OCI-M2 (cell line): ENCODE data around the gene TLN1.

ENCODE experiments used
- DNase-seq: peaks from one replicate; lab custom pipeline; 2025; ENCODE audit not compliant: unreplicated experiment; lab: John Stamatoyannopoulos, UW

The TLN1 gene

DNA sequence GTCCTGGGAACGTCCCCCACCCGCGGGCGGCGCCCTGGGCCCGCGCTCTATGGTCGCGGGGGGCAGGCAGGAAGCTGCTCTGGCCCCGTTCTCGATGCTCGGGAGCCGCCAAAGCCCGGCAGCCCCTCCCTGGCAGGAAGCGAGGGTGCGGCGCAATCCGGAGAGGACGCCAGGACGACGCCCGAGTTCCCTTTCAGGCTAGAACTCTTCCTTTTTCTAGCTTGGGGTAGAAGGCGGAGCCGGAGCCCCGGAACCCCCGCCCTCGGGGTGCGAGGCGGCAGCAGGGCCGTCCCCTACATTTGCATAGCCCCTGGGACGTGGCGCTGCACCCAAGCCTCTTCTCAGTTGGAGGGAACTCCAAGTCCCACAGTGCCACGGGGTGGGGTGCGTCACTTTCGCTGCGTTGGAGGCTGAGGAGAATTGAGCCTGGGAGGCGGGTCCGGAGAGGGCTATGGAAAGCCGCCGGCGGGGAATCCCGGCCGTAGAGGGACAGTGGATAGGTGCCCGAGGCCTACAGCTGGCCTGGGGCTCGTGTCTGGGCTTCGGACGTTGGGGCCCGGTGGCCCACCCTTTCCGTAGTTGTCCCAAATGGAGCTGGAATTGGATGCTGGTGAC is at the start of gene TLN1, which contains the start of gene CREB3:
Gene TLN1 (minus strand): TSS at position 11 of the 615 bp plus-strand sequence. CDS start 6,501 bp downstream, outside the sequence.
Gene CREB3 (plus strand): TSS at position 482 of the 615 bp plus-strand sequence. CDS start 107 bp downstream, at position 589.
- DNase-seq = peak; percentile 75

- DNase-seq = no peak
These were observed 49.1 kb upstream of the TLN1 start for GRCh38 chr9:35781066-35781465.

DNA sequence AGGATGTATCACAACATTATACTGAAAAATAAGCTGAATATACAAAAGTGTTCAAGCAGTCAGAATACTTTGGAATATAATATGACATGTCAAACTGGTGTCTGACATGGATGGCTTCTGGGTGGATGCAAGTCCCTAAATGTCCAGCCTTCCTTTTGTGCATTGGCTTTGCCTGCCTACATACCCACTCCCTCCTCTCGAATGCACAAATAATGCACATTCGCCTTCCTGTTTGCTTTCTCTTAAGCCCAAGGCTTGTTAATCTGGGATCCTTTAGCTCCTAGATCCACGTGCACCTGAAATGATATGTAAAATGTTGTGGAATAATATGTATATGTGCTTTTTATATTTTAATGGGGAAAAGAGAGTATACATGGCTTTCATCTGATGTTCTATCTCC is 46.5 kb upstream of the TLN1 start:
- DNase-seq = no peak

DNA sequence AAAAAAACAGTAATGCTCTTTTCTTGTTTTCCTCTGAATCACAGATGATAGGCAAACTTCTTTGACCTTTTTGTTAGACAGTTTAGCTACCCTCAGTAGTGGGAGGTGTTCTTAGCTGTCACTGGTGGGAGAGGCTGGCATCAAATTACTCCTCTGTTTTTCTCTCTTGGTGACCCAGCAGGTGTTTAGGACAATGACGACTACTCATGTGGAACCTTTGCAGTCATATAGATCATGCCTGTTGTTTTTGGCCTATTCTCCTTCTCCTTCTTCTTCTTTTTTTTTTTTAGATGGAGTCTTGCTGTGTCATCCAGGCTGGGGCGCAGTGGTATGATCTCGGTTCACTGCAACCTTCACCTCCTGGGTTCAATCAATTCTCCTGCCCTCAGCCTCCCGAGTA is 44.0 kb upstream of the TLN1 start:
- no peak for DNase-seq

- DNase-seq = no peak
These were observed 43.1 kb upstream of the TLN1 start for GRCh38 chr9:35774907-35775635.

DNA sequence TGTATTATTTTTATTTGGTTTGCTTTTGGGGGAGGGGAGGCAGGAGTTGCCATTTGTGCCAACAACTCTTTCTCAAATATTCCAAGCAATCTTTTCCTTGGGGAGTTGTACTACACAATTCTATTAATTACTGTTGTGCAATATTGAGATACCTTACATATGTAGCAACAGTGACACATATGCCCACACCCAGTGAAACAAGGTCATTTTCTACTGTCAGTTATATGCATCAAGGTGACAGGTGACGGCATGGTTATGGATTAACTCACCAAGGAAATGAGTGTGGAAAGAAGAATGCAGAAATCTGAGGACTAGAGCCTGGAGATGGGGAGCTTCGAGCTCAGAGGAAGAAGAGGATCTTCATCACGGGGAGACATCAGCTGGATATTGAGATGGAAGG is 39.9 kb upstream of the TLN1 start:
- DNase-seq = no peak

GRCh38 chr9:35771534-35771933 is 39.5 kb upstream of the TLN1 start:
- DNase-seq = no peak

DNA sequence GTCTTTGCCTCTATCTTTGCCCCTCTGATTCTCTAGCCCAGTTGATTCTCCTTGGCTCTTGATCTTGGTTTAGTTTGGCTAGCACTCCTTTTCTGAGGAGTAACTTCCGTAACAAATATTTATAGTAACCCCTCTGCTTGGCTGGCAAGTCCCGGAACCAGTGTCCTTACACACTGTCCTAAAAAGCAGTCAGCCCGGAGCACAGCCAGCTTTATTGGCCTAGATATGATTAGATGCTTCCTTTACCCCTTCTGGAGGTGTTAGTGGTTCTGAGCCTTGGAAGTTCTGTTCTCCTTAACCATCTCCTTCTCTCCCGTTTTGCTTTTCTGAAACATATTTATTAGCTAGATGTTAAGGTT is 39.1 kb upstream of the TLN1 start:
- no peak for DNase-seq

DNA sequence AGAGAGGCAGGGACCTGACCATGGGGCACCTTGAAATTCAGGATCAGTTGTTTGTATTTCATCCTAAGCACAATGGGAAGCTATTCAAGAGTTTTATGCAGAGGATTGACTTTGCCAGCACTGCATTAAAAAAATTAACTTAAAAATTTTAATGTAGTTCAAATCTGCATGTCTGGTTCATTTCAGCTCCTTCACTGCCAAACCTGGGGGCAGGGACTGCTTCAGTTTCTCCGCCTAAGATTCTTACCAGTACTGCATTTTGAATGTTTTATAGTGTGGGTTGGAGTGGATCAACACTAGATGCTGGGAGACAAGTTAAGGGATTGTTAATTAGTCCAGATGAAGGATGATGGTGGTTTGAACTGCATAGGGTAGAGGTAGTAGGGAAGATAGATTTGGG is 37.8 kb upstream of the TLN1 start:
- no peak for DNase-seq

- DNase-seq = no peak
These were observed 35.5 kb upstream of the TLN1 start for GRCh38 chr9:35767458-35767857.

- no peak for DNase-seq
These were observed 35.0 kb upstream of the TLN1 start for GRCh38 chr9:35766997-35767396.

DNA sequence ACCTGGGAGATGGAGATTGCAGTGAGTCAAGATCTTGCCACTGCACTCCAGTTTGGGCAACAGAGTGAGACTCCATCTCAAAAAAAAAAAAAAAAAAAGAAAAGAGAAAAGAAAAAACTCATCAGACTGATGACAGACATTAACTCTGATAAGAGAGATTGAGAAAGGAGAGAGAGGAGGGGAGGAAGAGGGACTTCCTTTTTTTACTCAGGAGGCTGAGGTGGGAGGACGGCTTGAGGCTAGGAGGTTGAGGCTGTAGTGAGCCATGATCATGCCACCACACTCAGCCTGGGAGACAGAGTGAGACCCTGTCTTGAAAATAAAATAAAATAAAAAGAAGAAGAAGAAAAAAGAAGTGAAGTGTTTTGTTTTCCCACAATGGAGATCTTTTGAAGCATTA is 31.8 kb upstream of the TLN1 start:
- no peak for DNase-seq

GRCh38 chr9:35763181-35763580 is 31.2 kb upstream of the TLN1 start:
- DNase-seq = no peak

GRCh38 chr9:35760651-35761050 is 28.7 kb upstream of the TLN1 start:
- DNase-seq = no peak

GRCh38 chr9:35759795-35760194 is 27.8 kb upstream of the TLN1 start:
- DNase-seq = no peak

DNA sequence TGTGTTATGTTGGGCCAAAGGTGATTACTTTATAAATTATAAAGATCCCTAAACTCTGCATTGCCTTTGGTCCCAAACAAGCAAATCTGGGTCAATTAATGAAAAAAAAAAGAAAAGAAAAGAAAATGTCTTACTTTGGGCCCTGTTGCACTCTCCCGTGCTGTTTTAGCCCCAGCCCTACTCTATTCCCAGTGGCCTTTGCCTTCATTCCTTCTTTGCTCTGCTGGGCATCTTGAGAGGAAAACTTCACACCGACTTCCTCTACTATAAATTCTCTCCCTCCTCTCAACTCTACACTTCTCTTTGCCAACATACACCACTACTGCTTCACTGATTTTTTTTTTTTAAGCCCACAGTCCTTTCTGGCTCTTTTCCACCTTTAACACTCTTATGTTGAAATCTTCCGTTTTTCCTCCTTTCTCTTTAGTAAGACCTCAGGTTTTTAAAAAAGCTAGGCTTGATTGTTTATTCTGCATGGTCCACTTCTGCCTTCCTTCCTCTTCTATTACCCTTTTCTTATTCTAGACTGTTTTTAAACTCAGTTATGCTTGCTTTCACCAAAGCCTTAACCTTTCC is 26.6 kb upstream of the TLN1 start:
- no peak for DNase-seq

DNA sequence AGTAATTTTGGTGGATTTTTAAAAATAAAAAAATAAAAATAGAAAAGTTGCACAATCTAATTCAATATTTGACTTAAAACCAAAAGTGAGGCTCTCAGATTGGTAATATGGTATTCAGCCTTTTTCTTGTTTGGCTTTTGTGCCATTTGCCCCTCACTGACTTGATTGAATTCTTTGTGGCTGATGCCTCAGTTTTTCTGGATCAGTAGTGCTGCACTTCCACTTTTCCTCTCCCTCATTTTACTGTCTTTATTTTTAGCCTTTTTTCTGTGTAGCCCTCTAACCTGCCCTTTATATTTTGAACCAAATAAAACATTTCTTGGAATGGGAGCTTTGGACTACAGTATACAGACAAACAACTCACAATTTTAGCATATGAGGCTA is 25.9 kb upstream of the TLN1 start:
- DNase-seq = no peak

DNA sequence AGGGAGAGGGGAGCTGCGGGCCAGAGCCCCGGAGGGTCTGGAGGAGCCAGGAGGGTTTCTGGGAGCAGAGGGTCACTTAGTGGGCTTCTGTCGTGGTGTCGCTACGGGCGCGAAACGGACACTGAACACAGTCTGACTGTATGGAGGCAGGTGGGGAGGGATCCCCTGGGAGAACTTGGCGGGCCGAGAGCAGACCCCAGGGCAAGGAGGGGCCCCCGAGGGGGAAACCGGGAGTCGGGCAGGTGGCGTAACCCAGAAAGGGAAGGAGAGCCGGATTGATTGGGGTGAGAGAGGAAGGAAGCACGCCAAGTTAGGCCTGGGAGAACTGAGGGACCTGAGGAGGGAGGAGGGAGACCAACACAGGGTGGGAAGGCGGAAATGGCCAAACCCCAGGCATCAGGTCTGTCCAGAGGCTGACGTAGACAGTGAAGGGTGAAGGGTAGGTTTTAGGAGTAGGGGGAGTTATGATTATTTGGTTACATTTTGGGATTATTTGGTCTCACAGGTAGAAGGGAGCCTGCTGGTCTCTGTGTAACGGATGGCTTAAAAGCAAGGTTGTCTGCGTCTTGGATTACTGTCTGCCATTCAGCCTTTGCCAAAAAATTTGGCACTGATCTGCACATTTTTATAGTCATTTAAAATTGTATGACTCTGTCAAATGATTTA is 25.4 kb upstream of the TLN1 start:
- no peak for DNase-seq

- no peak for DNase-seq
These were observed 24.6 kb upstream of the TLN1 start for GRCh38 chr9:35756275-35757225.

DNA sequence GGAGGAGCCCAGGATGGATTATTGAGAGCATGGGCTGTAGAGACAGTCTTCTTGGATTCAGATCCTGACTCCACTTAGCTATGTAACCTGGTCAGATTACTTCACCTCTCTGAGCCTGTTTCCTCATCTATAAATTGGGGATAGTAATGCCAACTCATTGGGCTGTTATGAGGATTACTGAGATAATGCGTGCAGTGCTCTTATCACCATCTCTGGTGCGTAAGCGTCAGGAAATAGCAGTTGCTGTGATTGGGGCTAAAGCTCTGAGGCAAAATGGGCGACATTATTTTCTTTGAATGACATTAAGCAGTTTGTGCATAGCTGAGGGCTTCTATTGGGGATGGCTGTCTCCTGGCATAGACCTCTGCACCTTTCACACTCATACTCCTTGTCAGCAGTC is 23.1 kb upstream of the TLN1 start:
- DNase-seq = no peak

- no peak for DNase-seq
These were observed 22.3 kb upstream of the TLN1 start, which contains the start of gene MSMP for GRCh38 chr9:35754264-35754663. TSS of gene MSMP (minus strand) at chr9:35754276. CDS start at chr9:35754129, 147 bp downstream.
